K562 (cell line): Measurements from ENCODE around the gene TXNDC15. TPM values are rescaled to one million over a fixed set of nuclear protein-coding genes. Genes with fewer than 3 reads are reported as not detected.

Experiments used
- ATAC-seq: fragments of 200-7000 bp; cut with Tn5 transposase; 3 replicates; pipeline ENCODE4 v1.9.1; 2020; ENCODE audit warnings: moderate library complexity
- BruUV-seq: library from RNA; stranded (reverse); fragments of 400-500 nt; replicated peaks from 2 replicates; lab custom pipeline; 2021; lab: Mats Ljungman, UMichigan
- CTCF ChIA-PET: fragments of 300-600 bp; formaldehyde crosslinking; extraction: SDS; loops from one replicate; lab custom pipeline; 2021; ENCODE audit warnings: low intra/inter-chr PET ratio; lab: Yijun Ruan, JAX
- POLR2A ChIA-PET: fragments of 300-600, 350-650 bp; sonication (Branson Sonifier 250); formaldehyde crosslinking; extraction: SDS; loops from one replicate; lab custom pipeline; 2021; ENCODE audit warnings: antibody characterized with exemption, inconsistent platforms; lab: Yijun Ruan, JAX
- DNase-seq, 4 experiments: peaks; one replicate each; pipeline versions ENCODE4 v3.0.0 to v3.0.0-alpha.2; 2011 to 2018; ENCODE audit warnings: low spot score in 3 of 4, mixed read lengths in 3 of 4; ENCODE audit errors: extremely low read depth in 1 of 4
- FAIRE-seq: peaks from 2 replicates; lab custom pipeline; 2011; peaks lifted over from hg19 to GRCh38; lab: Jason Lieb, UNC
- H2AFZ ChIP-seq: 2 replicates; pipeline ENCODE4 v1.6.0; 2011; ENCODE audit warnings: low read depth, low read length, control low read depth, inconsistent platforms
- H3K27ac ChIP-seq: fragments of 200-600 bp; 3 replicates; pipeline ENCODE4 v1.8.0; 2011; ENCODE audit warnings: low read depth, mild to moderate bottlenecking, control low read depth, inconsistent platforms, low read length, moderate library complexity, mixed read lengths; ENCODE audit errors: extremely low read depth
- H3K27me3 ChIP-seq, 2 experiments: fragments of 300-600 bp in 1 of 2; 2 replicates in 1 of 2; 3 replicates in 1 of 2; pipeline versions ENCODE4 v1.6.0 to v1.8.0; 2011; ENCODE audit warnings: inconsistent platforms in 2 of 2, low read length in 2 of 2, mild to moderate bottlenecking in 1 of 2, mixed read lengths in 1 of 2, moderate library complexity in 1 of 2; ENCODE audit not compliant: control insufficient read depth in 2 of 2, insufficient read depth in 2 of 2
- H3K36me3 ChIP-seq: fragments of 300-600 bp; 3 replicates; pipeline ENCODE4 v1.8.0; 2011; ENCODE audit warnings: mild to moderate bottlenecking, low read length, inconsistent platforms; ENCODE audit not compliant: control insufficient read depth, insufficient read depth
- H3K4me1 ChIP-seq, 2 experiments: fragments of 200-600 bp in 1 of 2; replicated peaks in 1 of 2; 2 replicates in 1 of 2; 3 replicates in 1 of 2; pipeline versions ENCODE4 v1.5.1 to v1.8.0; 2011; ENCODE audit warnings: inconsistent platforms in 2 of 2, low read length in 2 of 2, mild to moderate bottlenecking in 1 of 2, mixed read lengths in 1 of 2, moderate library complexity in 1 of 2; ENCODE audit not compliant: control insufficient read depth in 2 of 2, insufficient read depth in 2 of 2
- H3K4me2 ChIP-seq: 2 replicates; pipeline ENCODE4 v1.6.1; 2011; ENCODE audit warnings: low read length, control low read depth, inconsistent platforms, mixed read lengths; ENCODE audit not compliant: insufficient read depth
- H3K4me3 ChIP-seq: fragments of 200-600 bp; sonication (generic), shearing (Covaris generic); 2 replicates; pipeline ENCODE4 v1.5.1; 2016; ENCODE audit warnings: control low read depth, inconsistent platforms
- H3K79me2 ChIP-seq: fragments of 200-600 bp; 3 replicates; pipeline ENCODE4 v1.8.0; 2011; ENCODE audit warnings: low read length, inconsistent platforms; ENCODE audit not compliant: control insufficient read depth, insufficient read depth
- H3K9ac ChIP-seq, 2 experiments: 2 replicates each; pipeline versions ENCODE4 v1.6.0 to v1.6.1; 2011; ENCODE audit warnings: low read depth in 2 of 2, low read length in 2 of 2, control low read depth in 1 of 2, inconsistent platforms in 1 of 2, mild to moderate bottlenecking in 1 of 2, mixed read lengths in 1 of 2; ENCODE audit not compliant: insufficient read depth in 1 of 2
- H3K9me1 ChIP-seq: one replicate; pipeline ENCODE4 v1.6.0; 2011; ENCODE audit warnings: inconsistent platforms, mild to moderate bottlenecking, low read length, moderate library complexity; ENCODE audit not compliant: control insufficient read depth, insufficient read depth
- H3K9me3 ChIP-seq: replicated peaks from 2 replicates; pipeline ENCODE4 v1.5.1; 2011; ENCODE audit warnings: low read depth, low read length, inconsistent platforms; ENCODE audit not compliant: control insufficient read depth, insufficient read depth
- H4K20me1 ChIP-seq: replicated peaks from 2 replicates; pipeline ENCODE4 v1.6.1; 2011; ENCODE audit warnings: low read length, inconsistent platforms, mixed read lengths; ENCODE audit not compliant: control insufficient read depth, insufficient read depth
- C11orf30 ChIP-seq: fragments of 450-650 bp; IDR thresholded peaks from 2 replicates; pipeline ENCODE4 v1.6.1; 2016; ENCODE audit warnings: low read depth, mild to moderate bottlenecking
- CBX2 ChIP-seq: fragments of 200-600 bp; sonication (generic); IDR thresholded peaks from one replicate; pipeline ENCODE4 v1.6.1; 2012; ENCODE audit warnings: mild to moderate bottlenecking, low read length, inconsistent platforms; ENCODE audit not compliant: insufficient read depth, poor library complexity, severe bottlenecking
- EHMT2 ChIP-seq: fragments of 450-650 bp; IDR thresholded peaks from 2 replicates; pipeline ENCODE4 v1.6.1; 2018; ENCODE audit warnings: antibody characterized with exemption
- ELF1 ChIP-seq: fragments of 200-800 bp; sonication (Bioruptor generic); IDR thresholded peaks from 2 replicates; pipeline ENCODE4 v1.6.1; 2016; ENCODE audit warnings: missing genetic modification characterization, missing compliant biosample characterization
- ETS2 ChIP-seq: IDR thresholded peaks from 2 replicates; pipeline ENCODE4 v1.6.1; 2016; ENCODE audit warnings: borderline replicate concordance, missing genetic modification characterization, mild to moderate bottlenecking, moderate library complexity, missing compliant biosample characterization; ENCODE audit not compliant: poor library complexity, severe bottlenecking
- HMG20A ChIP-seq: fragments of 450-650 bp; formaldehyde crosslinking; conservative IDR thresholded peaks from 2 replicates; pipeline ENCODE4 v1.4.0; 2020; ENCODE audit warnings: mild to moderate bottlenecking, mixed read lengths
- HMGN3 ChIP-seq: IDR thresholded peaks from 2 replicates; pipeline ENCODE4 v1.6.1; 2011; ENCODE audit warnings: borderline replicate concordance, low read depth, mild to moderate bottlenecking, mixed read lengths, low read length; ENCODE audit not compliant: insufficient read length; ENCODE audit errors: extremely low read depth
- KAT7 ChIP-seq: sonication (generic); formaldehyde crosslinking; IDR thresholded peaks from 2 replicates; pipeline ENCODE4 v1.8.0; 2022; ENCODE audit warnings: missing genetic modification reagents, mild to moderate bottlenecking, borderline replicate concordance
- MEF2D ChIP-seq: conservative IDR thresholded peaks from 2 replicates; pipeline ENCODE4 v1.6.1; 2016; ENCODE audit warnings: low read depth, missing genetic modification characterization, missing compliant biosample characterization
- MTF1 ChIP-seq: fragments of 250-450 bp; sonication (Bioruptor Pico); IDR thresholded peaks from 2 replicates; pipeline ENCODE4 v1.9.0; 2021; ENCODE audit warnings: moderate library complexity, mild to moderate bottlenecking, inconsistent platforms, borderline replicate concordance
- POLR2B ChIP-seq: fragments of 450-650 bp; IDR thresholded peaks from 2 replicates; pipeline ENCODE4 v1.6.1; 2018; ENCODE audit warnings: low read depth; ENCODE audit not compliant: partially characterized antibody
- PYGO2 ChIP-seq: fragments of 450-650 bp; IDR thresholded peaks from 2 replicates; pipeline ENCODE4 v1.6.1; 2016; ENCODE audit warnings: mild to moderate bottlenecking, missing genetic modification characterization, moderate library complexity, missing compliant biosample characterization
- RAD21 ChIP-seq, 2 experiments: fragments of 250-450 bp in 1 of 2; fragments of 450-650 bp in 1 of 2; sonication (Bioruptor Pico) in 1 of 2; formaldehyde crosslinking in 1 of 2; IDR thresholded peaks in 1 of 2; conservative IDR thresholded peaks in 1 of 2; 2 replicates each; pipeline versions ENCODE4 v1.4.0 to v1.8.0; 2020 to 2022; ENCODE audit warnings: mild to moderate bottlenecking in 2 of 2, moderate library complexity in 1 of 2
- RBM17 ChIP-seq: fragments of 200-400 bp; formaldehyde crosslinking; IDR thresholded peaks from 2 replicates; pipeline ENCODE4 v1.6.1; 2017; ENCODE audit warnings: low read depth, mild to moderate bottlenecking, low read length, borderline replicate concordance
- RFX5 ChIP-seq: IDR thresholded peaks from 2 replicates; pipeline ENCODE4 v1.6.1; 2011; ENCODE audit warnings: low read depth, mild to moderate bottlenecking, improper control_type of control experiment, low read length
- SMARCE1 ChIP-seq: fragments of 450-650 bp; IDR thresholded peaks from 2 replicates; pipeline ENCODE4 v1.7.1; 2016; ENCODE audit warnings: mild to moderate bottlenecking
- TAF9B ChIP-seq: fragments of 450-650 bp; IDR thresholded peaks from 2 replicates; pipeline ENCODE4 v1.6.1; 2018; ENCODE audit warnings: mild to moderate bottlenecking; ENCODE audit not compliant: partially characterized antibody
- TFAM ChIP-seq: fragments of 250-450 bp; sonication (Bioruptor Pico); conservative IDR thresholded peaks from 2 replicates; pipeline ENCODE4 v1.5.0; 2021; ENCODE audit warnings: mild to moderate bottlenecking, moderate library complexity
- YBX1 ChIP-seq: fragments of 450-650 bp; IDR thresholded peaks from 2 replicates; pipeline ENCODE4 v1.7.1; 2016; ENCODE audit warnings: mild to moderate bottlenecking
- ZC3H4 ChIP-seq: sonication (generic); formaldehyde crosslinking; IDR thresholded peaks from 2 replicates; pipeline ENCODE4 v1.9.0; 2021; ENCODE audit warnings: missing genetic modification reagents, borderline replicate concordance
- ZNF24 ChIP-seq: fragments of 450-650 bp; IDR thresholded peaks from 2 replicates; pipeline ENCODE4 v1.6.1; 2016
- ZNF75A ChIP-seq: fragments of 450-650 bp; formaldehyde crosslinking; IDR thresholded peaks from 2 replicates; pipeline ENCODE4 v1.4.0; 2020; ENCODE audit warnings: mild to moderate bottlenecking
- ZNF76 ChIP-seq: fragments of 250-450 bp; sonication (Bioruptor Pico); IDR thresholded peaks from 2 replicates; pipeline ENCODE4 v1.4.0; 2020; ENCODE audit warnings: mild to moderate bottlenecking, moderate library complexity, borderline replicate concordance
- WGBS: fragments of 100-300 bp; shearing (Covaris generic); methylation state at CpG from one replicate; pipeline ENCODE4 v1.1.6; 2016; ENCODE audit warnings: low coverage, mixed read lengths; ENCODE audit not compliant: insufficient coverage; ENCODE audit errors: missing lambda C conversion rate; 5-methylcytosine and 5-hydroxymethylcytosine counted together
- in situ Hi-C: fragments of 300-500 bp; cut with MboI; formaldehyde crosslinking; loops from 4 replicates; pipeline ENCODE4 v1.15.0; 2018; ENCODE audit warnings: inconsistent platforms, mixed read lengths
- intact Hi-C: fragments of 100-400 bp; cut with micrococcal nuclease; formaldehyde crosslinking; loops from 2 replicates; pipeline ENCODE4 v1.14.2; 2022
- polyA plus RNA-seq, 8 experiments: library from polyadenylated mRNA; depleted of rRNA in 4 of 8; stranded (reverse) in 5 of 8; unstranded in 3 of 8; fragments of >200 nt; fragmentation: Nextera tagmentation in 2 of 8; fragmentation: Illumina TruSeq in 1 of 8; extraction: Ambion mirVana in 2 of 8; extraction: Trizol in 1 of 8; gene quantifications; 2 replicates each; pipeline versions ENCODE4 v1.2.1 to v1.2.3, GENCODE V29; 2011 to 2014; ENCODE audit warnings: inconsistent platforms in 1 of 8, missing spikeins in 1 of 8
- total RNA-seq, 7 experiments: library from RNA; depleted of rRNA in 6 of 7; stranded (reverse); fragments of >200 nt in 6 of 7; fragmentation: Illumina TruSeq in 2 of 7; extraction: Trizol in 2 of 7; gene quantifications; 2 replicates each; pipeline versions ENCODE4 v1.2.1 to v1.2.3, GENCODE V29; 2011 to 2021; ENCODE audit warnings: low replicate concordance in 1 of 7
- TF ChIP-seq, protein P1 (sequence below): IDR thresholded peaks from 2 replicates; pipeline ENCODE4 v1.6.1; 2011; ENCODE audit not compliant: insufficient read length; ENCODE audit errors: extremely low read depth

Gene TXNDC15
- total and polyA plus RNA-seq, 9 of the 15 experiments (the other 6 are each of a cell fraction or from before 2014, with no cell fraction given): 3.0 to 15.4 (median 12.3) TPM

DNA sequence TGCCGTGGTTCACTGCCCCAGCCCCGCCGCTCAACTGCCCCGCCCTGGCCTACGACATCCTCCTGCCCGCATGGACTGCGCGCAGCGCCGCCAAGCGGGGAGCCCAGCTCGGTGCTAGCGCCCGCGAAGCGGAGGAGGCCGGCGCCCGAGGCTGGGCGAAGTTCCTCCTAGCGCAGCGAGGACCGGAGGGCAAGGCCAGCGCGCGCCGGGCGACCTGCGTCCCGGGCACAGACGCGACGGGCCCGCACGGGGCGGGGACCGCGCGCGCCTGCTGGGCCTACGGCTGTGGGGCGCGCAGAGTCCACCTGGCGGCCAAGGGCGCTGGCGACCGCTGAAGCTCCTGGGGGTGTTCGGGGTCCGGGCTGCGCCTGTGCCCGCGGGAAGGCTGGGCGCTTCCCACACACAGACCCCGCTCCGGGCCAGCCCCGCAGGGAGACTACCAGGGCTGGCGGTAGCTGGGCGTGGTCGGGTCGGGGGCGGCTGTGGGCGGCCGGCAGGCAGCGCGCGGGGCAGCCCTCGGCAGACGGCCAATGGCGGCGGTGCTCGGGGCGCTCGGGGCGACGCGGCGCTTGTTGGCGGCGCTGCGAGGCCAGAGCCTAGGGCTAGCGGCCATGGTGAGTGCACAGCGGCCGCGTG is 30.6 kb downstream of the TXNDC15 start, which contains the start of gene PCBD2:
TSS of gene PCBD2 (plus strand) at position 522 of the 636 bp plus-strand sequence. CDS start at position 531, 9 bp downstream.
- Histone ChIP-seq H3K9me3 (no peaks in the 10 kb centered on the region), H3K27ac (peak within 1 kb of the TSS; percentile 92), H3K79me2 (peaks cover 19% of the 10 kb centered on the region), H3K36me3 (peaks cover 16% of the 10 kb centered on the region; the same call in 2 of the 3 replicates), H3K4me1 (peaks cover 2 to 25% of the 10 kb centered on the region in 2 experiments; a peak in 4 of 5 replicates), H3K4me3 (peak within 1 kb of the TSS; percentile 87), H4K20me1 (no peaks in the 10 kb centered on the region), H3K4me2 (peak within 1 kb of the TSS; percentile 82), H3K9me1 (no peaks in the 10 kb centered on the region), H3K27me3 (no peaks in the 10 kb centered on the region), H3K9ac (peak within 1 kb of the TSS; percentile 91), H2AFZ (peak within 1 kb of the TSS; percentile 93)
- under 1% methylated on average over 60 of the region's 84 CpGs for WGBS
- FAIRE-seq (peak; percentile 62), ATAC-seq (peak; percentile 92), DNase-seq (peak; percentile 87 to 95 (median 94))
- BruUV-seq: no TSS peak
- ChIA-PET CTCF (interaction anchor here (0.6 to 0.9 kb wide), 5 partner anchors 120 to 514 kb away, joined by 3 read pairs; partner anchors contain the start of genes CAMLG and DDX46), POLR2A (interaction anchor here (0.6 to 2.4 kb wide), 25 partner anchors 9 to 749 kb away, joined by 3 to 11 read pairs (median 3); partner anchors contain the start of genes DDX46 and TXNDC15)
- in situ Hi-C loops (no loop called here), intact Hi-C loops (loop anchor here (1.0 to 10.0 kb wide), 5 partner anchors 30 to 310 kb away; partner anchors contain the start of genes CAMLG and TXNDC15)
- TF ChIP-seq RAD21 (CRISPR knock-in tag; conservative IDR thresholded peaks at IDR 0.05 in 1 of 2, IDR thresholded peaks at IDR 0.05 in 1 of 2) (peak; percentile 79 to 84), RBM17 (no peak), PYGO2 (tag) (no peak), CBX2 (no peak), SMARCE1 (no peak), TAF9B (no peak), RFX5 (no peak), HMGN3 (peak; percentile 65), ZC3H4 (CRISPR knock-in tag) (no peak), ETS2 (tag) (peak; percentile 15), MEF2D (tag) (no peak), YBX1 (no peak), HMG20A (no peak), EHMT2 (no peak), C11orf30 (peak; percentile 30), ZNF24 (peak; percentile 69), ZNF76 (CRISPR knock-in tag) (no peak), ELF1 (tag) (no peak), ZNF75A (CRISPR knock-in tag) (no peak), POLR2B (peak; percentile 30), MTF1 (CRISPR knock-in tag) (no peak), KAT7 (CRISPR knock-in tag) (peak; percentile 80; the same call in 1 of the 2 replicates), TFAM (CRISPR knock-in tag) (no peak)
- TF ChIP-seq, protein P1, sequence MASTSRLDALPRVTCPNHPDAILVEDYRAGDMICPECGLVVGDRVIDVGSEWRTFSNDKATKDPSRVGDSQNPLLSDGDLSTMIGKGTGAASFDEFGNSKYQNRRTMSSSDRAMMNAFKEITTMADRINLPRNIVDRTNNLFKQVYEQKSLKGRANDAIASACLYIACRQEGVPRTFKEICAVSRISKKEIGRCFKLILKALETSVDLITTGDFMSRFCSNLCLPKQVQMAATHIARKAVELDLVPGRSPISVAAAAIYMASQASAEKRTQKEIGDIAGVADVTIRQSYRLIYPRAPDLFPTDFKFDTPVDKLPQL: no peak
